HG02981 (cell line): ENCODE results near the gene SPACA6.
"Not testable (repeated sequence)": the region's sequence is repeated elsewhere in the genome, so short reads cannot be mapped to it uniquely, and the experiment has no call there.

Experiments
- ATAC-seq: cut with Tn5 transposase; IDR thresholded peaks from one replicate; pipeline ENCODE4 v1.9.1; 2021; ENCODE audit warnings: mild to moderate bottlenecking, moderate library complexity; ENCODE audit not compliant: unreplicated experiment

SPACA6 gene

GRCh38 chr19:51733742-51734522, 40.8 kb downstream of the SPACA6 start:
- no peak for ATAC-seq

GRCh38 chr19:51735759-51736449, 42.8 kb downstream of the SPACA6 start:
- no peak for ATAC-seq

- ATAC-seq, result no peak
Observed at GRCh38 chr19:51737389-51737788, 44.3 kb downstream of the SPACA6 start.

- ATAC-seq, result no peak
Observed at GRCh38 chr19:51737924-51738323, 44.8 kb downstream of the SPACA6 start.

GRCh38 chr19:51738523-51738922, 45.4 kb downstream of the SPACA6 start:
- ATAC-seq, result not testable (repeated sequence)

GRCh38 chr19:51739466-51740213, 46.5 kb downstream of the SPACA6 start:
- no peak for ATAC-seq

- no peak for ATAC-seq
Observed at GRCh38 chr19:51740356-51740755, 47.2 kb downstream of the SPACA6 start.

- no peak for ATAC-seq
Observed at GRCh38 chr19:51742789-51743188, 49.7 kb downstream of the SPACA6 start.

GRCh38 chr19:51743405-51743804, 50.3 kb downstream of the SPACA6 start:
- no peak for ATAC-seq

GRCh38 chr19:51746731-51747130, 53.6 kb downstream of the SPACA6 start:
- ATAC-seq, result no peak

- no peak for ATAC-seq
Observed at GRCh38 chr19:51749979-51750378, 56.8 kb downstream of the SPACA6 start.

- no peak for ATAC-seq
Observed at GRCh38 chr19:51750400-51751094, 57.4 kb downstream of the SPACA6 start.

GRCh38 chr19:51751655-51752054, 58.5 kb downstream of the SPACA6 start, which contains the start of gene FPR1:
TSS of gene FPR1 (minus strand) at chr19:51751878. CDS start at chr19:51746994, 4,884 bp downstream.
- ATAC-seq, result no peak

- no peak for ATAC-seq
Observed at GRCh38 chr19:51754109-51754508, 61.0 kb downstream of the SPACA6 start.

GRCh38 chr19:51754770-51755169, 61.6 kb downstream of the SPACA6 start:
- no peak for ATAC-seq
